Femur (tissue), 1 donor: ENCODE measurements around the gene PGLYRP4.
A peak's percentile ranks its signal among the peaks of the same experiment; 100 is the strongest.
"Not testable (repeated sequence)": the region's sequence is repeated elsewhere in the genome, so short reads cannot be mapped to it uniquely, and the experiment has no call there.

Experiments
- DNase-seq: peaks from one replicate; pipeline ENCODE4 v3.0.0-alpha.2; 2017

The PGLYRP4 gene

GRCh38 chr1:153355445-153356071 lies 6.9 kb upstream of the PGLYRP4 start:
- no peak for DNase-seq

GRCh38 chr1:153354515-153355193 lies 6.0 kb upstream of the PGLYRP4 start:
- DNase-seq = no peak

- no peak for DNase-seq
Measured at GRCh38 chr1:153353226-153353947, 4.7 kb upstream of the PGLYRP4 start.

GRCh38 chr1:153352523-153352922 lies 3.9 kb upstream of the PGLYRP4 start:
- DNase-seq = peak; percentile 78

GRCh38 chr1:153350321-153350957 lies 1.8 kb upstream of the PGLYRP4 start:
- DNase-seq = no peak

GRCh38 chr1:153349363-153350320 lies 1.0 kb upstream of the PGLYRP4 start:
- DNase-seq = no peak

- no peak for DNase-seq
Measured at GRCh38 chr1:153347856-153348255, 785 bp downstream of the PGLYRP4 start.

GRCh38 chr1:153347049-153347448 lies 1.6 kb downstream of the PGLYRP4 start:
- DNase-seq = not testable (repeated sequence)

- no peak for DNase-seq
Measured at GRCh38 chr1:153346077-153346723, 2.4 kb downstream of the PGLYRP4 start.

GRCh38 chr1:153345187-153346076 lies 3.2 kb downstream of the PGLYRP4 start:
- no peak for DNase-seq

GRCh38 chr1:153344718-153345025 lies 4.0 kb downstream of the PGLYRP4 start:
- DNase-seq = no peak

GRCh38 chr1:153343811-153344717 lies 4.6 kb downstream of the PGLYRP4 start:
- no peak for DNase-seq

GRCh38 chr1:153343040-153343681 lies 5.5 kb downstream of the PGLYRP4 start:
- no peak for DNase-seq

GRCh38 chr1:153342178-153342577 lies 6.5 kb downstream of the PGLYRP4 start:
- DNase-seq = no peak

GRCh38 chr1:153341431-153341934 lies 7.2 kb downstream of the PGLYRP4 start:
- no peak for DNase-seq

GRCh38 chr1:153340356-153340755 lies 8.3 kb downstream of the PGLYRP4 start:
- no peak for DNase-seq

- no peak for DNase-seq
Measured at GRCh38 chr1:153339802-153340201, 8.8 kb downstream of the PGLYRP4 start.

- DNase-seq = no peak
Measured at GRCh38 chr1:153337980-153338853, 10.4 kb downstream of the PGLYRP4 start.
